ENCODE data around the gene SPEM1.

Gene SPEM1

DNA sequence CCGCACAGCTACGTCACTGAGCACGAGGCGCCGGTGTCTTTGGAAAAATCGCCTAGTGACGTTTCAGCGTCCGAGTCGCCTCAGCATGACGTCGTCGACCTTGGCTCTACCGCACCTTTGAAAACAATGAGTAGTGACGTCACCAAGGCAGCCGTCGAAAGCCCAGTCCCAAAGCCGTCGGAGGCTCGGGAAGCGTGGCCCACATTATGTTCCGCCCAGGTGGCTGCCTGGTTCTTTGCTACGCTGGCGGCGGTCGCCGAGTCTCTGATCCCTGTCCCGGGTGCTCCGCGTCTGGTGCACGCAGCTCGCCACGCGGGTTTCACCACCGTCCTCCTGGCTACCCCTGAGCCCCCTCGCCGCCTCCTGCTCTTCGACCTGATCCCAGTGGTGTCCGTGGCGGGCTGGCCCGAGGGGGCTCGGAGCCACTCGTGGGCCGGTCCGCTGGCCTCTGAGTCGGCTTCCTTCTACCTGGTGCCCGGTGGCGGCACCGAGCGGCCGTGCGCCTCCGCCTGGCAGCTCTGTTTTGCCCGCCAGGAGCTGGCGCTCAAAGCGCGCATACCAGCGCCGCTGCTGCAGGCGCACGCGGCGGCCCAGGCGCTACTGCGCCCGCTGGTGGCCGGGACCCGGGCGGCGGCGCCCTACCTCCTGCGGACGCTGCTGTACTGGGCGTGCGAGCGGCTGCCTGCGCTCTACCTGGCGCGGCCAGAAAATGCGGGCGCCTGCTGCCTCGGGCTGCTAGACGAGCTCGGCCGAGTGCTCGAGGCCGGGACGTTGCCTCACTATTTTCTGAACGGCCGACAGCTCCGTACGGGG lies 16.6 kb downstream of the SPEM1 start:
- peaks cover 4% of the 10 kb centered on the region for H3K4me1 ChIP-seq (ENCODE audit: insufficient read depth, low read length)
- peak overlapping the region; percentile 64 for H3K9ac ChIP-seq (ENCODE audit: low read depth, low read length)
- no peaks in the 10 kb centered on the region for H3K9me3 ChIP-seq (ENCODE audit: control insufficient read depth, insufficient read depth, low read length)
- H3K36me3 ChIP-seq (ENCODE audit: insufficient read depth, low read length): no peaks in the 10 kb centered on the region

DNA sequence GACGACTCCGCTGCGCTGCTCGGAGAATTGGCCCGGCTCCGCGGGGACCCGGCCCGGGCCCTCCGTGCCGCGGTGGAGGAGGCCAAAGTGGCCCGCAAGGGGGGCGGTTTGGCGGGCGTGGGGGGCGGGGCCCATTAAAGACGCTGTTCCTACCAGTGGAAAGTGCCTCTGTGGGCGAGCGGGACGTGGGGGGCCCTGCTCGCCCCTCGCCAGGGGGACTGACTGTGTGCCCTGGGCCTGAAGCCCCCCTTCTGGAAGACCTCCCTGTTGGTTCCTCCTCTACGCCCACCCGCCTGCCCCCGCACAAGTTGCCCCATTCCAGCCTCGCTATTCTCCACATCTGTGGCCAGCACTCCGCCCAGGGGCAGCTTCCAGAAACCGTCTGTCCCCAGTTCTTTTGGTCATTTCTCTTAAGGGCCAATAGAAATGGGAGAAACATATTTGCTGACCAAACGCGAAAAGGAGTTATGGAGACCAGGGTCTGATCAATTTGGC lies 17.3 kb downstream of the SPEM1 start:
- Histone ChIP-seq H3K36me3 (ENCODE audit: insufficient read depth, low read length) (no peaks in the 10 kb centered on the region), H3K9me3 (ENCODE audit: control insufficient read depth, insufficient read depth, low read length) (no peaks in the 10 kb centered on the region), H3K9ac (ENCODE audit: low read depth, low read length) (peak overlapping the region; percentile 64), H3K4me1 (ENCODE audit: insufficient read depth, low read length) (peaks cover 4% of the 10 kb centered on the region)

DNA sequence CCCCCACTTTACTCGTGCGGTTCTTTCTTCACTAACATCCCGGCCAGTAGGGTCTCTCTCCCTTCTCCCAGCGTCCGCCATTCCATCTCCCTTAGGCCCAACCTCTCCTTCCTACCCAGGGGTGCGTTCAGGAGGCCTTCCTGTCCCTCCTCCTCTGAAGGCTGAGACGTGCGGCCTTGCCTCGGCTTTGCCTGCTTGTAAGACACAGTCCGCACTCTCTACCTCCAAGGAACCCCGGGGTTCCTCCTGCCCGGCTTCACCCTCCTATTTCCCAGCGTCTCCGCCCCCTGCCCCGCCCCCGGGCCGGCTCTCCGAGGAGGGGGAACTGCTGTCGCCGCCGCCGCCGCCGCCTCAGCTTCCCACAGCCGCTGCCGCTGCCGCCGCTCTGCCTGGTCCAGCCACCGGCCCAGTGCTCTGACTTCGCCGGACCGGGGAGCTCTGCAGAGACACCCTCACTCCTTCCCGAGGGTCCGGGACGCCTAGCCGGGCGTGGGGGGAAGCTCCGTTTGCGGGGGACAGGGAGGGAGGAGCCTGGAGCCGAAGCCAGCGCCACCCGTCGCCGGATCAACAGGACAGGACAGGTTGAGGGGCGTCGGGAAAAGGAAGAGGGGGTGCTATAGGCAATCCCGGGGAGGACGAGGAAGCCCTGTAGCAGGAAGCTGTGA lies 18.0 kb downstream of the SPEM1 start:
- H3K4me1 ChIP-seq (ENCODE audit: insufficient read depth, low read length): peaks cover 4% of the 10 kb centered on the region
- H3K9ac ChIP-seq (ENCODE audit: low read depth, low read length): peak overlapping the region; percentile 64
- H3K9me3 ChIP-seq (ENCODE audit: control insufficient read depth, insufficient read depth, low read length): no peaks in the 10 kb centered on the region
- no peaks in the 10 kb centered on the region for H3K36me3 ChIP-seq (ENCODE audit: insufficient read depth, low read length)

DNA sequence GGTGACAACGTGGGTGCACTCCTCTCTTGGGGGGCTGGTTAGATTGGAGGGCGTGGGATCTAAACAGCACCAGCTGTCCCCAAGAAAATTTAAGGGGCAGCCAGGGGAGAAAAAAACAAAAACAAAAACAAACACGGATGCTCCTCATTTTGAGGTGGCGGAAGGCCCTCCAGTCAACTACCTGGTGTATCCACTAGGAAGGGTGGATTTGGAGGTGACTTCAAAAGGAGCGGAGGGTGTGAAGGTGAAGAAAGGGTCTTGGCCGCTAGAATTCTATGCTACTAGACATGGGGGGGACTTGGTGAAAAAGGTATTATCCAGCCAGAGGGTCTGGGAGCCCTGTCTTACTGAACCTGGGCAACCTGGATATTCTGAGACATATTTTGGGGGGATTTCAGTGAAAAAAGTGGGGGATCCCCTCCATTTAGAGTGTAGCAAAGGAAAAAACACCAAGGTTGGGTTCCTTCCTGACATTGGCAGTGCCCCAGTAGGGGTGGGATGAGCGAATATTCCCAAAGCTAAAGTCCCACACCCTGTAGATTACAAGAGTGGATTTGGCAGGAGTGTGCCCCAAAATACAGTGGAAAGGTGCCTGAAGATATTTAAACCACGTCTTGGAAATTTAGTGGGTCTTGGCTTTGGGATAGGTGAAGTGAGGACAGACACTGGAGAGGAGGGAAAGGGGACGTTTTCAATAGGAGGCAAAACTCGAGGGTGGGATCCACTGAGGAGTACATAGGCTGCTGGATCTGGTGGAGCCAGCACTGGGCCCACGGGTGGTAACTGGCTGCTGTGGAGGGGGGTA lies 18.7 kb downstream of the SPEM1 start:
- H3K4me1 ChIP-seq (ENCODE audit: insufficient read depth, low read length): peaks cover 4% of the 10 kb centered on the region

DNA sequence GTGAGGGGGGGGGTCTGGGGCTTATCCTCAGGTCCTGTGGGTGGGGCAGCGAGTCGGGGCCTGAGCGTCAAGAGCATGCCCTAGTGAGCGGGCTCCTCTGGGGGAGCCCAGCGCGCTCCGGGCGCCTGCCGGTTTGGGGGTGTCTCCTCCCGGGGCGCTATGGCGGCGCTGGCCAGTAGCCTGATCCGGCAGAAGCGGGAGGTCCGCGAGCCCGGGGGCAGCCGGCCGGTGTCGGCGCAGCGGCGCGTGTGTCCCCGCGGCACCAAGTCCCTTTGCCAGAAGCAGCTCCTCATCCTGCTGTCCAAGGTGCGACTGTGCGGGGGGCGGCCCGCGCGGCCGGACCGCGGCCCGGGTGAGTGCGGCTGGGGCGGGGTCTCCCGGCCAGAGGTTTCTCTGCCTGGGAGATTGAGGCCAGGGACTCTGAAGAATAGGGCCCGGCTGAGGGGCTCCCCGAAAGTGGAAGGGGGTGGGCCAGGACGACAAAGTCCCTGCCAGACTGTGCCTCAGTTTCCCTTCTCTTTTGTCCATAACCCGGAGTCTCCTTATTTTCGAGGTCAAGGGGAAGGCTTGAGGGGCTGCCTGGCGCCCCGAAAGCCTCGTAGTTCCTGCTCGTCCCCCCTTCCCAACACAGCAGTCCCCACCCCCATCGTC lies 19.5 kb downstream of the SPEM1 start, which contains the start of gene FGF11:
Gene FGF11 (plus strand): TSS at position 51 of the 651 bp plus-strand sequence. CDS start 109 bp downstream, at position 160.
- H3K36me3 ChIP-seq (ENCODE audit: insufficient read depth, low read length): no peaks in the 10 kb centered on the region
- no peaks in the 10 kb centered on the region for H3K9me3 ChIP-seq (ENCODE audit: control insufficient read depth, insufficient read depth, low read length)
- peak within 1 kb of the TSS; percentile 64 for H3K9ac ChIP-seq (ENCODE audit: low read depth, low read length)
- H3K4me1 ChIP-seq (ENCODE audit: insufficient read depth, low read length): peaks cover 8% of the 10 kb centered on the region

More for the DNA sequence above, 18.7 kb downstream of the SPEM1 start:
- peak overlapping the region; percentile 64 for H3K9ac ChIP-seq (ENCODE audit: low read depth, low read length)
- no peaks in the 10 kb centered on the region for H3K36me3 ChIP-seq (ENCODE audit: insufficient read depth, low read length)
- no peaks in the 10 kb centered on the region for H3K9me3 ChIP-seq (ENCODE audit: control insufficient read depth, insufficient read depth, low read length)

DNA sequence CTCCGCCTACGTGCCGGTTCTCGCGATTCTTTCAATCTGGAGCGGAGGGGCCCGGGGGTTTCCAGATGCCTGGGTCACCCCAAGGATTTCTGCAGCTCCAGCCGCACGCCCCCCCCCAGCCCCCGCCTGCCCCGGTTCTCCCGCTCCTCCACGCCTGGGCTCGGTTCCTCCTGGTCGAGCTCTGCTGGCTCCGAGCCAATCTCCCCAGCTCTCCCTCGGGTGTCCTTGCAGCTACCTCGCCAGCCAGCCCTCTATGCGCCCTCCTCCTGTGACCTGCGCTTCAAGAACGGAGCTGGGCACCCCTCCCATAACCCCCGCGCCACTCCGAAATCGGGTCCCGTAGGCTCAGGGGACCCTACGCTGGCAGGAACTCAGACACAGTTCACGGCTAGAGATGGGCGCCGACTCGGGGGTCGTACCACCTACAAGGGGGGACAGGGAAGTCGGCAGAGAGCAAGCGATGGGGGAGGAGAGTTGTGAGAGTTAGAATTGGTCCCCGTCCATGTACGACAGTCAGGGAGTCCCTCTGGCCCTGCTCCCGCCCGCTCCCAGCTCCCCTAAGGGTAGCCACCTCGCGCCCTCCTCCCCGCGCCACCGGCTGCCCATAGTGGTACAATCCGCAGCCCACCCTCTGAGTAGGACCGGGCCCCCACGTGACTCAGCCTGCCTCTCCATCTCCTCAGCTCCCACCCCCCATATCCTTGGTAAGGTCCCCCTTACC lies 20.1 kb downstream of the SPEM1 start:
- Histone ChIP-seq H3K9me3 (ENCODE audit: control insufficient read depth, insufficient read depth, low read length) (no peaks in the 10 kb centered on the region), H3K9ac (ENCODE audit: low read depth, low read length) (peak overlapping the region; percentile 64), H3K4me1 (ENCODE audit: insufficient read depth, low read length) (peaks cover 9% of the 10 kb centered on the region), H3K36me3 (ENCODE audit: insufficient read depth, low read length) (no peaks in the 10 kb centered on the region)

DNA sequence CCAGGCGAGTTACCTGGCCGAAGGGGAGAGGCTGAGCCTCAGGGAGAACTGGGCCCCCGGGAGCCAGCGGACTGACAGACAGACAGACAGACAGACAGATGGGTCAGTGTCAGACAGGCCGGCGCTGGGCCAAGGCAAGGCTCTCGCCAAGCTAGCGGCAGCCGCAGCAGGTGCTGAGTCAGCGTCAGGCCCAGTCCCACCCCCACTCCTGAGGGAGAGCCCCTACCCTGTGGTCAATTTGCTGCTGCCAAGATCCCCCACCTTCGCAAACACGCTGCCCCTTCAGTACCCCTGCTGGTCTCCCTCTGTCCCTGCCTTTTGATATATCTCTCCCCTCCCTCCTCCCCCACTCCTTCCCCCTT lies 20.7 kb downstream of the SPEM1 start:
- no peaks in the 10 kb centered on the region for H3K9me3 ChIP-seq (ENCODE audit: control insufficient read depth, insufficient read depth, low read length)
- peaks cover 9% of the 10 kb centered on the region for H3K4me1 ChIP-seq (ENCODE audit: insufficient read depth, low read length)
- peak overlapping the region; percentile 64 for H3K9ac ChIP-seq (ENCODE audit: low read depth, low read length)
- no peaks in the 10 kb centered on the region for H3K36me3 ChIP-seq (ENCODE audit: insufficient read depth, low read length)

DNA sequence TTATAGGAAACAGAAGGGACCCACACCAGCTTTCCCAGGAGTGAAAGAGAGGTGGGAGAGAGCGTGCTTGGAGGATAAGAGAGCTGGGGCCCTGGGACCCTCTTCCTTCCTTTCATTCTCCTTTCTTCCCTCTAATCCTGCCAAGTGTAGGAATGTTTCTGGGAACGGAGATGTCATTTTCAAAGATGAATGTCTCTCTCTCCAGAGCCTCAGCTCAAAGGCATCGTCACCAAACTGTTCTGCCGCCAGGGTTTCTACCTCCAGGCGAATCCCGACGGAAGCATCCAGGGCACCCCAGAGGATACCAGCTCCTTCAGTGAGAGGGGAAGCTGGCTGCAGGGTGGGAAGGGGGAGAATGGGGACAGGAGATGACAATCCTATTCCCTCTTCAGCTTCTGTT lies 21.1 kb downstream of the SPEM1 start:
- H3K36me3 ChIP-seq (ENCODE audit: insufficient read depth, low read length): no peaks in the 10 kb centered on the region
- peak overlapping the region; percentile 64 for H3K9ac ChIP-seq (ENCODE audit: low read depth, low read length)
- no peaks in the 10 kb centered on the region for H3K9me3 ChIP-seq (ENCODE audit: control insufficient read depth, insufficient read depth, low read length)
- peaks cover 9% of the 10 kb centered on the region for H3K4me1 ChIP-seq (ENCODE audit: insufficient read depth, low read length)

DNA sequence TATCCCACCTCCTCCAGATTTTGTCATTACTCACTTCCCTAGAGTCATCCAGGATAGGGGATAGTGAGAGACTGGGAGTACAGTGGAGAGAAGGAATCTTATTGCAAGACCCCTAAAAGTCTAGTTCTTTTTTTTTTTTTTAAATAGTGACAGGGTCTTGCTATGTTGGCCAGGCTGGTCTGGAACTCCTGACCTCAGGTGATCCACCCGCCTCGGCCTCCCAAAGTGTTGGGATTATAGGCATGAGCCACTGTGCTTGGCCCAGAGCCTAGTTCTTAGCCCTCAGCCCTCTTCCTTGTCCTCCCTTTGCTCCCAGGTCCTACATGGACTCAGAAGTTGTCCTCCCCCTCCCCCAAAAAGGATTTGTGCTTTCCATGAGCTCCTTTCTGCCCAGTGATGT lies 22.0 kb downstream of the SPEM1 start:
- Histone ChIP-seq H3K9ac (ENCODE audit: low read depth, low read length) (no peak overlapping the region), H3K36me3 (ENCODE audit: insufficient read depth, low read length) (no peaks in the 10 kb centered on the region), H3K4me1 (ENCODE audit: insufficient read depth, low read length) (peaks cover 9% of the 10 kb centered on the region), H3K9me3 (ENCODE audit: control insufficient read depth, insufficient read depth, low read length) (no peaks in the 10 kb centered on the region)

DNA sequence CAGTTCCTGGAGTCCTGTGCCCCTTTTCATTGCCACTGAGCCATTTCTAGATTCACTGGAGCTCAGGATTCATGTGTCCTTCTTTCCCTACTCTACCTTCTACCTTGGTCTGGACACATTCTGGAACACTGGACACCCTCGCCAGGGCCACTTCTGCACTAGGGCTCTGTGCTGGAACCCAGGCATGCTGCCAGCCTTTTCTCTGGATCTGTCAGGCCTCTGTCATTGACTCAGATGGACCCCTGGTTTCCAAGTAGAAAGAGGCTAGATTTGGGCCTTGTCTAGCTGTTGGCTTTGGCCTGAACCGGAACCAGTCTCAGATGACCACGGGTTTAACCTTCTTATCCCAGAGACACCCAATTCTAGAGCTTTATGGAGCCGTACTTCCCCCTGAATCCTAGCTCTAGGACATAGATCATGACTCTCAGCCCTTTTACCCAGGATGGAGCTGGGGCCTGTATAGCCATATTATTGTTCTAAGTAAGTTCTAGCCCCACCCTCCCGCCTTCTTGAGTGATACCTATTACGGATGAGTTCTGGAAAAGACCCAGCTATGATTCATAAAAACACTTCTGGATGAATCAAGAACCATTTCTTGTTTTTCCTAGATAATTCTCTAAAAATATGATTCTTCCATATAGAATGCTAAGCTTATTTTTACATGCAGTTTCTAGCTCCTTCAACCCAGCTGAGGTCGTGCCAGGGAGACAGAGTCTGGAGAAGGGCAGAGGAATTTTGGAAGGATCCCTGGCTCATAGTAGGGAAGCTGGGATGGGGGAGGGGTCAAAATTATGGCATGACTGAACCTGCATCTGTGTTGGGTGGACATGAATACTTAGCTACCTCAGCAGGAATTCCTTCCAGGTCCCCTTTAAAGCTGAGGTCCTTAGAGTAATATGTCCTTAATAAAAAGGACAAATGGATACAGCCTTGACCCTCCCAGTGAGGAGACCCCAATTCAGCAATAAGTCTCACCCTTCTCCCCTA lies 23.7 kb downstream of the SPEM1 start:
- no peak overlapping the region for H3K9ac ChIP-seq (ENCODE audit: low read depth, low read length)
- no peaks in the 10 kb centered on the region for H3K9me3 ChIP-seq (ENCODE audit: control insufficient read depth, insufficient read depth, low read length)
- peaks cover 8% of the 10 kb centered on the region for H3K4me1 ChIP-seq (ENCODE audit: insufficient read depth, low read length)
- no peaks in the 10 kb centered on the region for H3K36me3 ChIP-seq (ENCODE audit: insufficient read depth, low read length)

DNA sequence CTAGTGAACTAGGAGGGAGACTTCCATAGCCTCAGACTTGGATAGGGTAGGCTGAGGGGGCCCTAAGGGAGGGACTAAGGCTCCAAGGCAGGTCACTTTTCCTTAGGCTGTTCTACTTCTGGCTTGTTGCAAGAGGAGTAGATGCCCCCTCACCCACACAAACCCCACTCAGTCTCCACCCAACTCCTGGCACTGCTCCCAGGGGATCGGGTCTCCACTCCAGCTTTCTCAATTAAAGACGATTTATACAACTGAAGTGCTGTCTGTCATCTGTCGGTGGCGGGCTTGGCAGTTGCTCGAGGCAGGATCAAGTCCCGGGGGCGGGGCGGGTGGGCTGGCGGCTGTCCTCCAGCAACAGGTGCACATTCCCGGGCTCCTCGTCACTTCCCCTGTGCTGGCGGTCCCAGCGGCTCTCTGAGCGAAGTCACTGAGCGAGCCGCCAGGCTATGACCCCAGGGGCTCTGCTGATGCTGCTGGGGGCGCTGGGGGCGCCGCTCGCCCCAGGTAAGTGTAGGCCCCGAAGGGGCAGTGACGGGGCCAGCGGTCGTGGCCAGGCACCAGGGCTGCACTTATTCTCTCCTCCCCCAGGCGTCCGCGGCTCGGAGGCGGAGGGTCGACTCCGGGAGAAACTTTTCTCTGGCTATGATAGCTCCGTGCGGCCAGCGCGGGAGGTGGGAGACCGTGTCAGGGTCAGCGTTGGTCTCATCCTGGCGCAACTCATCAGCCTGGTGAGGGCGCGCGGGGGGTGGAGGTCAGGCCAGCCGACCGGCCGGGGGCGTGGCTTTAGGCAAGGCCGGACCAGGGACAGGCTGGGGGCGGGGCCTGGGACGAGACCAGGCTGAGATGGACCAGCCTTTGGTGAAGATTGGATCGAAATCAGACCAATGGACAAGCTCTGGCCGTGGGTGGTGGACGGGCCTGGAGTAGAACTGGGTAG lies 24.8 kb downstream of the SPEM1 start, which contains the start of gene CHRNB1:
Gene CHRNB1 (plus strand): TSS at position 380 of the 937 bp plus-strand sequence. CDS start 67 bp downstream, at position 447.
- Histone ChIP-seq H3K9ac (ENCODE audit: low read depth, low read length) (peak within 1 kb of the TSS; percentile 67), H3K4me1 (ENCODE audit: insufficient read depth, low read length) (peaks cover 5% of the 10 kb centered on the region; the same call in 1 of the 2 replicates), H3K9me3 (ENCODE audit: control insufficient read depth, insufficient read depth, low read length) (no peaks in the 10 kb centered on the region), H3K36me3 (ENCODE audit: insufficient read depth, low read length) (no peaks in the 10 kb centered on the region)

DNA sequence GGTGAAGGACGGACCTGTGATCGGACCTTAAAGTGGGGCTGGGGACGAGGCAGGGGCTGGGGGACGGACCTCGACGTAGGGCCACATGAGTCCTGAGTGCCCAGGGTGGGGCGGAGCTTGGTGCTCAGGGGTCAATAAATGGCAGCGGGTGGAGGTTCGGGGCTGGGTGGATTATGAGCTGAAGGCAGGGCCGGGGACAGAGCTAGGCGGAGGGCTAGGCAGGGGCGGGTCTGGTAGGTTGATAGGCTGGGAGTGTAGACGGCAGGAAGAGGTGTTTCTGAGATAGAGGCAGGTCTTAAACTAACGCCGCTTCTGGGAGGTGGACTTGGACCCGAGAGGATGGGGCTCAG lies 25.5 kb downstream of the SPEM1 start:
- H3K9ac ChIP-seq (ENCODE audit: low read depth, low read length): peak overlapping the region; percentile 67
- H3K36me3 ChIP-seq (ENCODE audit: insufficient read depth, low read length): no peaks in the 10 kb centered on the region
- H3K9me3 ChIP-seq (ENCODE audit: control insufficient read depth, insufficient read depth, low read length): no peaks in the 10 kb centered on the region
- peaks cover 5% of the 10 kb centered on the region; the same call in 1 of the 2 replicates for H3K4me1 ChIP-seq (ENCODE audit: insufficient read depth, low read length)

All from ES-I3 (cell line).